Neural cell (in vitro differentiated cells): ENCODE measurements around the gene WDR20. TPM values are rescaled to one million over a fixed set of nuclear protein-coding genes. Genes with fewer than 3 reads are reported as not detected.

Source experiments
- H2AFZ ChIP-seq: fragments of 200-600, 300-800 bp; sonication (generic), shearing (Covaris generic); 2 replicates; pipeline ENCODE4 v1.6.0; 2014; ENCODE audit warnings: low read depth, mild to moderate bottlenecking, antibody characterized with exemption, low read length, moderate library complexity
- H3F3A ChIP-seq: fragments of 200-600 bp; shearing (Covaris generic); 2 replicates; pipeline ENCODE4 v1.6.1; 2016; ENCODE audit warnings: mild to moderate bottlenecking, moderate library complexity, mixed read lengths, antibody characterized with exemption, low read length; ENCODE audit not compliant: insufficient read depth, poor library complexity, severe bottlenecking
- H3K27ac ChIP-seq: fragments of 200-600, 300-800 bp; sonication (generic), shearing (Covaris generic); 2 replicates; pipeline ENCODE4 v1.5.1; 2014; ENCODE audit warnings: mild to moderate bottlenecking, low read length, moderate library complexity
- H3K27me3 ChIP-seq: fragments of 300-800, 200-600 bp; sonication (generic), shearing (Covaris generic); 2 replicates; pipeline ENCODE4 v1.6.0; 2014; ENCODE audit warnings: mild to moderate bottlenecking, low read depth, low read length, moderate library complexity; ENCODE audit not compliant: insufficient read depth
- H3K36me3 ChIP-seq: fragments of 300-800, 200-600 bp; sonication (generic), shearing (Covaris generic); 2 replicates; pipeline ENCODE4 v1.5.1; 2014; ENCODE audit warnings: mild to moderate bottlenecking, antibody characterized with exemption, low read length, moderate library complexity; ENCODE audit not compliant: insufficient read depth
- H3K4me2 ChIP-seq: fragments of 300-800, 200-600 bp; sonication (generic), shearing (Covaris generic); 2 replicates; pipeline ENCODE4 v1.6.0; 2014; ENCODE audit warnings: mild to moderate bottlenecking, low read length
- H3K4me3 ChIP-seq: fragments of 300-800, 200-600 bp; sonication (generic), shearing (Covaris generic); 2 replicates; pipeline ENCODE4 v1.5.1; 2014; ENCODE audit warnings: mild to moderate bottlenecking, low read length, moderate library complexity
- H3K79me2 ChIP-seq: fragments of 200-600 bp; shearing (Covaris generic); replicated peaks from 2 replicates; pipeline ENCODE4 v1.6.0; 2014; ENCODE audit warnings: mild to moderate bottlenecking, low read length, moderate library complexity; ENCODE audit not compliant: insufficient read depth
- H3K9ac ChIP-seq: fragments of 300-800, 200-600 bp; sonication (generic), shearing (Covaris generic); 2 replicates; pipeline ENCODE4 v1.6.1; 2016; ENCODE audit warnings: mild to moderate bottlenecking, low read length, mixed read lengths
- H3K9me2 ChIP-seq: fragments of 200-600 bp; shearing (Covaris generic); 2 replicates; pipeline ENCODE4 v1.6.1; 2016; ENCODE audit warnings: mild to moderate bottlenecking, low read length, mixed read lengths; ENCODE audit not compliant: insufficient read depth
- H3K9me3 ChIP-seq: fragments of 200-600, 300-800 bp; sonication (generic), shearing (Covaris generic); 2 replicates; pipeline ENCODE4 v1.6.1; 2016; ENCODE audit warnings: mild to moderate bottlenecking, mixed run types, low read length, moderate library complexity, mixed read lengths
- H4K20me1 ChIP-seq: fragments of 200-600 bp; shearing (Covaris generic); 2 replicates; pipeline ENCODE4 v1.6.1; 2016; ENCODE audit warnings: mild to moderate bottlenecking, mixed run types; ENCODE audit not compliant: insufficient read depth
- EP300 ChIP-seq: fragments of 450-650 bp; conservative IDR thresholded peaks from 2 replicates; pipeline ENCODE4 v1.6.1; 2014; ENCODE audit warnings: antibody characterized with exemption, mild to moderate bottlenecking, moderate library complexity; ENCODE audit not compliant: poor library complexity, severe bottlenecking
- EZH2 ChIP-seq: fragments of 200-600, 300-800 bp; shearing (Covaris generic), sonication (generic); IDR thresholded peaks from 2 replicates; pipeline ENCODE4 v1.6.1; 2014; ENCODE audit warnings: antibody characterized with exemption, low read length, borderline replicate concordance, mild to moderate bottlenecking; ENCODE audit not compliant: insufficient read depth, poor library complexity, severe bottlenecking
- MXI1 ChIP-seq: fragments of 450-650 bp; conservative IDR thresholded peaks from 2 replicates; pipeline ENCODE4 v1.6.1; 2014; ENCODE audit warnings: antibody characterized with exemption, mild to moderate bottlenecking; ENCODE audit not compliant: poor library complexity, severe bottlenecking
- POLR2AphosphoS5 ChIP-seq: IDR thresholded peaks from 2 replicates; pipeline ENCODE4 v1.6.1; 2012
- RAD21 ChIP-seq: fragments of 450-650 bp; conservative IDR thresholded peaks from 2 replicates; pipeline ENCODE4 v1.6.1; 2014; ENCODE audit warnings: antibody characterized with exemption, mild to moderate bottlenecking, moderate library complexity
- SMC3 ChIP-seq: fragments of 450-650 bp; conservative IDR thresholded peaks from 2 replicates; pipeline ENCODE4 v1.6.1; 2014; ENCODE audit warnings: antibody characterized with exemption, mild to moderate bottlenecking, moderate library complexity; ENCODE audit not compliant: poor library complexity
- TAF1 ChIP-seq: IDR thresholded peaks from 2 replicates; pipeline ENCODE4 v1.6.1; 2012; ENCODE audit warnings: low read depth
- polyA plus RNA-seq: library from polyadenylated mRNA; depleted of rRNA; stranded (reverse); fragments of >200 nt; gene quantifications from 2 replicates; pipeline ENCODE4 v1.2.3, GENCODE V29; 2014
- TF ChIP-seq, protein P1 (sequence below): fragments of 450-650 bp; IDR thresholded peaks from 2 replicates; pipeline ENCODE4 v1.5.1; 2014; ENCODE audit warnings: antibody characterized with exemption, mild to moderate bottlenecking, moderate library complexity; ENCODE audit not compliant: poor library complexity, severe bottlenecking
- TF ChIP-seq, protein P2 (sequence below): IDR thresholded peaks from 2 replicates; pipeline ENCODE4 v1.6.1; 2012; ENCODE audit warnings: borderline replicate concordance

Gene WDR20
- polyA plus RNA-seq, 1 donor from 2014 or later: 28.6 TPM

DNA sequence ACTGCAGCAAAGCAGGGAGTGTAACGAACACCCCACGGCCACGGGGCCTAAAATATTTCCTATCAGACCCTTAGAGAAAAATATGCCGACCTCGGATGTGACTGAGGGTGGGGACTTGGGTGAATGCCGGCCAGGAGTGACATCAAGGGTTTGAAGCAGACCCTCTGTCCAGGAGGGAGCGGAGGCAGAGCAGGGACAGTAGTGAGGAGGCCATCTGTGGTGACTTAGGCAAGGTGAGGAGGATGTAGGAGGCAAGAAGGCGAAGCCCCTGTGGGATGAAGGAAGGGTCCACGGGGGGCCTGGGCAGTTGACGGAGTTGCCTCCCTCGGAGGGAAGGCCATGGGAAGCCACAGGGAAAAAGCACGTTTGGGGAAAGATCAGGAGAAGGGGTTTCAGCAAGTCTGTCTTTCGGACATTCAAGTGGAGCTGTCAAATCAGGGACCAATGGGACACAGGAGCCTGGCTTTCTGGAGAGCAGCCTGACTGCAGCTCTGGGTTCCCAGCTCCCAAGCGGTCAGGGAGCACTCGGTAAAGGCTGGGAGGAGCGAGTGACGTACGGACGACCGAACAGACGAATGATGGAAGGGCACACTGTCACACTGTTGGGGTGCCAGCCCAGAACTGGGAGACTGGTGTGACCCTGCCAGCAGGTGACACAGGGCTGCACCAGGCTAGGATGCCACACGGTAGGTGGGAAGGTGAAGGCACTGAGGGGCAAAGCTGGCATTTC lies 90.9 kb downstream of the WDR20 start:
- Histone ChIP-seq H4K20me1 (no peaks in the 10 kb centered on the region), H3K9me2 (no peaks in the 10 kb centered on the region), H3K4me3 (no peak overlapping the region), H3K9ac (no peak overlapping the region), H3K36me3 (no peaks in the 10 kb centered on the region), H3K9me3 (no peaks in the 10 kb centered on the region), H3K27me3 (no peaks in the 10 kb centered on the region), H3F3A (no peaks in the 10 kb centered on the region), H3K79me2 (no peaks in the 10 kb centered on the region), H3K4me2 (no peak overlapping the region), H3K27ac (peak overlapping the region; percentile 72), H2AFZ (no peak overlapping the region)
- TF ChIP-seq SMC3 (no peak), EP300 (no peak), TAF1 (no peak), EZH2 (no peak), RAD21 (no peak), MXI1 (no peak), POLR2AphosphoS5 (no peak)
- TF ChIP-seq, protein P1, sequence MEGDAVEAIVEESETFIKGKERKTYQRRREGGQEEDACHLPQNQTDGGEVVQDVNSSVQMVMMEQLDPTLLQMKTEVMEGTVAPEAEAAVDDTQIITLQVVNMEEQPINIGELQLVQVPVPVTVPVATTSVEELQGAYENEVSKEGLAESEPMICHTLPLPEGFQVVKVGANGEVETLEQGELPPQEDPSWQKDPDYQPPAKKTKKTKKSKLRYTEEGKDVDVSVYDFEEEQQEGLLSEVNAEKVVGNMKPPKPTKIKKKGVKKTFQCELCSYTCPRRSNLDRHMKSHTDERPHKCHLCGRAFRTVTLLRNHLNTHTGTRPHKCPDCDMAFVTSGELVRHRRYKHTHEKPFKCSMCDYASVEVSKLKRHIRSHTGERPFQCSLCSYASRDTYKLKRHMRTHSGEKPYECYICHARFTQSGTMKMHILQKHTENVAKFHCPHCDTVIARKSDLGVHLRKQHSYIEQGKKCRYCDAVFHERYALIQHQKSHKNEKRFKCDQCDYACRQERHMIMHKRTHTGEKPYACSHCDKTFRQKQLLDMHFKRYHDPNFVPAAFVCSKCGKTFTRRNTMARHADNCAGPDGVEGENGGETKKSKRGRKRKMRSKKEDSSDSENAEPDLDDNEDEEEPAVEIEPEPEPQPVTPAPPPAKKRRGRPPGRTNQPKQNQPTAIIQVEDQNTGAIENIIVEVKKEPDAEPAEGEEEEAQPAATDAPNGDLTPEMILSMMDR: no peak
- TF ChIP-seq, protein P2, sequence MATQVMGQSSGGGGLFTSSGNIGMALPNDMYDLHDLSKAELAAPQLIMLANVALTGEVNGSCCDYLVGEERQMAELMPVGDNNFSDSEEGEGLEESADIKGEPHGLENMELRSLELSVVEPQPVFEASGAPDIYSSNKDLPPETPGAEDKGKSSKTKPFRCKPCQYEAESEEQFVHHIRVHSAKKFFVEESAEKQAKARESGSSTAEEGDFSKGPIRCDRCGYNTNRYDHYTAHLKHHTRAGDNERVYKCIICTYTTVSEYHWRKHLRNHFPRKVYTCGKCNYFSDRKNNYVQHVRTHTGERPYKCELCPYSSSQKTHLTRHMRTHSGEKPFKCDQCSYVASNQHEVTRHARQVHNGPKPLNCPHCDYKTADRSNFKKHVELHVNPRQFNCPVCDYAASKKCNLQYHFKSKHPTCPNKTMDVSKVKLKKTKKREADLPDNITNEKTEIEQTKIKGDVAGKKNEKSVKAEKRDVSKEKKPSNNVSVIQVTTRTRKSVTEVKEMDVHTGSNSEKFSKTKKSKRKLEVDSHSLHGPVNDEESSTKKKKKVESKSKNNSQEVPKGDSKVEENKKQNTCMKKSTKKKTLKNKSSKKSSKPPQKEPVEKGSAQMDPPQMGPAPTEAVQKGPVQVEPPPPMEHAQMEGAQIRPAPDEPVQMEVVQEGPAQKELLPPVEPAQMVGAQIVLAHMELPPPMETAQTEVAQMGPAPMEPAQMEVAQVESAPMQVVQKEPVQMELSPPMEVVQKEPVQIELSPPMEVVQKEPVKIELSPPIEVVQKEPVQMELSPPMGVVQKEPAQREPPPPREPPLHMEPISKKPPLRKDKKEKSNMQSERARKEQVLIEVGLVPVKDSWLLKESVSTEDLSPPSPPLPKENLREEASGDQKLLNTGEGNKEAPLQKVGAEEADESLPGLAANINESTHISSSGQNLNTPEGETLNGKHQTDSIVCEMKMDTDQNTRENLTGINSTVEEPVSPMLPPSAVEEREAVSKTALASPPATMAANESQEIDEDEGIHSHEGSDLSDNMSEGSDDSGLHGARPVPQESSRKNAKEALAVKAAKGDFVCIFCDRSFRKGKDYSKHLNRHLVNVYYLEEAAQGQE: no peak

DNA sequence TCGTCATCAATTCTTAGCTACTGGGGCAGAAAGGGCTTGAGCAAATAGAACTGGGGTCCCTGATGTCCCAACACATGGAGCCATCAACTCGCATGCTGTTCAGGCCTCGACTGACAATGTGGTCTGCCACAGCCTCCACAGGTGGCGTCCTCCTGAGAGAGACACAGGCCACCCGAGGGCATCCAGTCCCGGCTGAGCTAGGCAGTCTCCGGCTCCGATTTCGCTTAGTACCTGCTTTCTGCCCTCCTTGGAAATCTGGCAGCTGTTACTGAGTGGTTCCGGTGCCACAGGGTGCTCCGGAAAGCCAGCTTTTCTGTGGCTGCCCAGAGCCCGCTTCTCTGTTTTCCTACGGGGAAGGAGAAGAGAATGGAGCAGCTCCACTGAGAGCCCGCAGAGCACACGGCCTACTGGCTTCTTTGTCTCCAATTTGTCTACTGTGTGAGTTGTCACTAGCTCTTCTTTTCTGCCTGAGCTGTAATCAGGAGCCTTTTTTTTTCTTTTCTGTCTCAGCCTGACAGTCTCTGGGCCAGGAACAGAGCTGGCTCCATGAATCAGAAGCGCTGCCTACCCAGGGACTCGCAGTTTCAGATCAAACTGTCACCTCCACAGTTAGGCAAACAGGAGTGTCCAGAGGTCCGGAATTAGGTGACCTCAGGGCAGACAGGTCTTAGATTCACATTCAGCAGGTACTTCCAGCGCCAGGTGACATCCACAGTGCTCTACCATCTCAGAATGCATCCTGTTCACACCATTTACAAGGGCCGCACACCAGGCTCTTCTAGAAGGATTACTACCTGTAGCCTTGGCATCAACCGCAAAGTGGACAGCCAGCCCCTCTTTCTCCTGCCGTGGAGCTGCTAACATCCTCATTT lies 92.0 kb downstream of the WDR20 start:
- H3K9ac ChIP-seq: peak overlapping the region; percentile 29
- no peaks in the 10 kb centered on the region for H3K79me2 ChIP-seq
- H3K4me2 ChIP-seq: no peak overlapping the region
- H2AFZ ChIP-seq: no peak overlapping the region
- no peaks in the 10 kb centered on the region for H4K20me1 ChIP-seq
- no peak overlapping the region for H3K4me3 ChIP-seq
- H3K9me3 ChIP-seq: no peaks in the 10 kb centered on the region
- H3K9me2 ChIP-seq: no peaks in the 10 kb centered on the region
- H3F3A ChIP-seq: no peaks in the 10 kb centered on the region
- no peaks in the 10 kb centered on the region for H3K27me3 ChIP-seq
- TF ChIP-seq TAF1 (no peak), POLR2AphosphoS5 (no peak), SMC3 (no peak), MXI1 (no peak), EP300 (no peak), RAD21 (no peak), EZH2 (no peak)
- TF ChIP-seq, protein P1: no peak
- TF ChIP-seq, protein P2: no peak
- no peaks in the 10 kb centered on the region for H3K36me3 ChIP-seq
- H3K27ac ChIP-seq: peak overlapping the region; percentile 72
